HG03060 (cell line): ENCODE data around the gene TMEM212.
"Not testable (repeated sequence)": the region's sequence is repeated elsewhere in the genome, so short reads cannot be mapped to it uniquely, and the experiment has no call there.

Experiments
- ATAC-seq: cut with Tn5 transposase; IDR thresholded peaks from one replicate; pipeline ENCODE4 v1.9.1; 2021; ENCODE audit warnings: low read depth, moderate number of reproducible peaks; ENCODE audit not compliant: unreplicated experiment

The TMEM212 gene

GRCh38 chr3:171883257-171883892 is 40.2 kb downstream of the TMEM212 start:
- ATAC-seq: no peak

GRCh38 chr3:171883893-171884279 is 40.7 kb downstream of the TMEM212 start:
- no peak for ATAC-seq

- ATAC-seq: no peak
Measured at GRCh38 chr3:171888466-171888865, 45.3 kb downstream of the TMEM212 start.

GRCh38 chr3:171890398-171890797 is 47.2 kb downstream of the TMEM212 start:
- ATAC-seq: no peak

GRCh38 chr3:171892457-171892856 is 49.3 kb downstream of the TMEM212 start:
- no peak for ATAC-seq

- no peak for ATAC-seq
Measured at GRCh38 chr3:171895291-171895690, 52.1 kb downstream of the TMEM212 start.

GRCh38 chr3:171895900-171896299 is 52.8 kb downstream of the TMEM212 start:
- ATAC-seq: no peak

- no peak for ATAC-seq
Measured at GRCh38 chr3:171896316-171896715, 53.2 kb downstream of the TMEM212 start.

- ATAC-seq: no peak
Measured at GRCh38 chr3:171898192-171898591, 55.0 kb downstream of the TMEM212 start.

- no peak for ATAC-seq
Measured at GRCh38 chr3:171900446-171900845, 57.3 kb downstream of the TMEM212 start.

- no peak for ATAC-seq
Measured at GRCh38 chr3:171901615-171902312, 58.6 kb downstream of the TMEM212 start.

- no peak for ATAC-seq
Measured at GRCh38 chr3:171904829-171905228, 61.7 kb downstream of the TMEM212 start.

- ATAC-seq: not testable (repeated sequence)
Measured at GRCh38 chr3:171906503-171906902, 63.4 kb downstream of the TMEM212 start.

- ATAC-seq: no peak
Measured at GRCh38 chr3:171906951-171907676, 64.0 kb downstream of the TMEM212 start.

GRCh38 chr3:171907761-171908160 is 64.6 kb downstream of the TMEM212 start:
- no peak for ATAC-seq

- no peak for ATAC-seq
Measured at GRCh38 chr3:171908731-171909130, 65.6 kb downstream of the TMEM212 start.
